Caco-2 (cell line): ENCODE data around the gene PLEKHG5. TPM values are rescaled to one million over a fixed set of nuclear protein-coding genes. Genes with fewer than 3 reads are reported as not detected.

ENCODE experiments used
- BruUV-seq: library from RNA; stranded (reverse); fragments of 400-500 nt; replicated peaks from 2 replicates; lab custom pipeline; 2021; lab: Mats Ljungman, UMichigan
- CTCF ChIA-PET: fragments of 300-600 bp; sonication (Branson Sonifier 250); formaldehyde crosslinking; loops from one replicate; lab custom pipeline; 2022; ENCODE audit warnings: antibody characterized with exemption; lab: Charles Lee
- POLR2A ChIA-PET: fragments of 300-600 bp; sonication (Branson Sonifier 250); formaldehyde crosslinking; loops from one replicate; lab custom pipeline; 2022; ENCODE audit warnings: antibody characterized with exemption; lab: Charles Lee
- DNase-seq, 2 experiments: peaks; one replicate each; pipeline versions ENCODE4 v3.0.0 to v3.0.0-alpha.2; 2020 to 2022
- H3K27me3 ChIP-seq: replicated peaks from 2 replicates; pipeline ENCODE4 v1.6.0; 2011; ENCODE audit warnings: low read length; ENCODE audit not compliant: control insufficient read depth, insufficient read depth
- H3K36me3 ChIP-seq: 2 replicates; pipeline ENCODE4 v1.5.1; 2011; ENCODE audit warnings: low read length; ENCODE audit not compliant: control insufficient read depth, insufficient read depth
- H3K4me1 ChIP-seq: fragments of 250-450 bp; sonication (Bioruptor Pico); 2 replicates; pipeline ENCODE4 v1.5.1; 2020; ENCODE audit warnings: mild to moderate bottlenecking
- H3K4me3 ChIP-seq: 2 replicates; pipeline ENCODE4 v1.5.1; 2011; ENCODE audit warnings: low read depth, mild to moderate bottlenecking, control low read depth, low read length
- H3K9me3 ChIP-seq: fragments of 250-450 bp; sonication (Bioruptor Pico); 2 replicates; pipeline ENCODE4 v1.5.1; 2020; ENCODE audit warnings: mild to moderate bottlenecking, moderate library complexity
- H3K27ac Mint-ChIP-seq: one replicate; pipeline ENCODE4 v1.8.0; 2022; ENCODE audit warnings: mixed read lengths; ENCODE audit not compliant: unreplicated experiment
- H3K27me3 Mint-ChIP-seq: one replicate; pipeline ENCODE4 v1.8.0; 2022; ENCODE audit warnings: mixed read lengths; ENCODE audit not compliant: insufficient read depth, unreplicated experiment
- H3K36me3 Mint-ChIP-seq: one replicate; pipeline ENCODE4 v1.8.0; 2022; ENCODE audit warnings: mild to moderate bottlenecking, mixed read lengths; ENCODE audit not compliant: insufficient read depth, unreplicated experiment
- H3K4me1 Mint-ChIP-seq: one replicate; pipeline ENCODE4 v1.8.0; 2022; ENCODE audit warnings: low read depth, mixed read lengths; ENCODE audit not compliant: unreplicated experiment
- H3K4me3 Mint-ChIP-seq: one replicate; pipeline ENCODE4 v1.8.0; 2022; ENCODE audit warnings: mild to moderate bottlenecking, moderate library complexity, mixed read lengths; ENCODE audit not compliant: unreplicated experiment
- H3K9me3 Mint-ChIP-seq: one replicate; pipeline ENCODE4 v1.8.0; 2022; ENCODE audit warnings: mixed read lengths; ENCODE audit not compliant: unreplicated experiment
- intact Hi-C: fragments of 100-400 bp; cut with micrococcal nuclease; formaldehyde crosslinking; loops from one replicate; pipeline ENCODE4 v1.10.0; 2022; ENCODE audit not compliant: unreplicated experiment
- total RNA-seq: library from RNA; stranded (reverse); gene quantifications from 2 replicates; pipeline ENCODE4 v1.2.3, GENCODE V29; 2022
- TF ChIP-seq, protein P1 (sequence below), 2 experiments: fragments of 200-600 bp in 1 of 2; IDR thresholded peaks; 1 replicate in 1 of 2; 2 replicates in 1 of 2; pipeline versions ENCODE4 v1.5.1 to v1.8.0; 2011 to 2022; ENCODE audit warnings: antibody characterized with exemption in 1 of 2, control low read depth in 1 of 2, inconsistent platforms in 1 of 2, low read depth in 1 of 2, low read length in 1 of 2, mild to moderate bottlenecking in 1 of 2, moderate library complexity in 1 of 2; ENCODE audit not compliant: insufficient read depth in 1 of 2, severe bottlenecking in 1 of 2, unreplicated experiment in 1 of 2

Gene PLEKHG5
- total RNA-seq, 1 experiment from 2014 or later: 12.2 TPM

GRCh38 chr1:6466023-6466422, 25.4 kb downstream of the PLEKHG5 start, which contains the start of gene TNFRSF25:
Gene TNFRSF25, minus strand, starts transcription at chr1:6466173. Its CDS starts 66 bp downstream, at chr1:6466107.
- ChIA-PET POLR2A (no interaction called here), CTCF (no interaction called here)
- no peak within 1 kb of the TSS for H3K4me3 Mint-ChIP-seq
- H3K36me3 Mint-ChIP-seq: peaks cover 7% of the 10 kb centered on the region
- no peaks in the 10 kb centered on the region for H3K4me1 Mint-ChIP-seq
- no peak for DNase-seq
- intact Hi-C loops: no loop called here
- TF ChIP-seq, protein P1, sequence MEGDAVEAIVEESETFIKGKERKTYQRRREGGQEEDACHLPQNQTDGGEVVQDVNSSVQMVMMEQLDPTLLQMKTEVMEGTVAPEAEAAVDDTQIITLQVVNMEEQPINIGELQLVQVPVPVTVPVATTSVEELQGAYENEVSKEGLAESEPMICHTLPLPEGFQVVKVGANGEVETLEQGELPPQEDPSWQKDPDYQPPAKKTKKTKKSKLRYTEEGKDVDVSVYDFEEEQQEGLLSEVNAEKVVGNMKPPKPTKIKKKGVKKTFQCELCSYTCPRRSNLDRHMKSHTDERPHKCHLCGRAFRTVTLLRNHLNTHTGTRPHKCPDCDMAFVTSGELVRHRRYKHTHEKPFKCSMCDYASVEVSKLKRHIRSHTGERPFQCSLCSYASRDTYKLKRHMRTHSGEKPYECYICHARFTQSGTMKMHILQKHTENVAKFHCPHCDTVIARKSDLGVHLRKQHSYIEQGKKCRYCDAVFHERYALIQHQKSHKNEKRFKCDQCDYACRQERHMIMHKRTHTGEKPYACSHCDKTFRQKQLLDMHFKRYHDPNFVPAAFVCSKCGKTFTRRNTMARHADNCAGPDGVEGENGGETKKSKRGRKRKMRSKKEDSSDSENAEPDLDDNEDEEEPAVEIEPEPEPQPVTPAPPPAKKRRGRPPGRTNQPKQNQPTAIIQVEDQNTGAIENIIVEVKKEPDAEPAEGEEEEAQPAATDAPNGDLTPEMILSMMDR (IDR thresholded peaks at IDR 0.05; ENCODE audit: insufficient read depth in 1 of 2, low read depth in 1 of 2, low read length in 1 of 2, severe bottlenecking in 1 of 2, unreplicated experiment in 1 of 2): no peak
- peaks cover 5% of the 10 kb centered on the region for H3K36me3 ChIP-seq
- no peak within 1 kb of the TSS for H3K27ac Mint-ChIP-seq
- no peaks in the 10 kb centered on the region for H3K9me3 ChIP-seq
- H3K9me3 Mint-ChIP-seq: no peaks in the 10 kb centered on the region
- no peak within 1 kb of the TSS for H3K4me3 ChIP-seq
- no peaks in the 10 kb centered on the region for H3K27me3 Mint-ChIP-seq
- BruUV-seq: no TSS peak
- H3K4me1 ChIP-seq: no peaks in the 10 kb centered on the region
- H3K27me3 ChIP-seq: no peaks in the 10 kb centered on the region

GRCh38 chr1:6465461-6466005, 25.9 kb downstream of the PLEKHG5 start:
- Mint-ChIP-seq H3K4me3 (no peak overlapping the region), H3K36me3 (peaks cover 12% of the 10 kb centered on the region), H3K4me1 (no peaks in the 10 kb centered on the region), H3K27ac (no peak overlapping the region), H3K9me3 (no peaks in the 10 kb centered on the region), H3K27me3 (no peaks in the 10 kb centered on the region)
- ChIA-PET POLR2A (no interaction called here), CTCF (no interaction called here)
- no peak overlapping the region for H3K4me3 ChIP-seq
- H3K36me3 ChIP-seq: peaks cover 5% of the 10 kb centered on the region
- no peaks in the 10 kb centered on the region for H3K27me3 ChIP-seq
- no peaks in the 10 kb centered on the region for H3K9me3 ChIP-seq
- TF ChIP-seq, protein P1 (IDR thresholded peaks at IDR 0.05; ENCODE audit: insufficient read depth in 1 of 2, low read depth in 1 of 2, low read length in 1 of 2, severe bottlenecking in 1 of 2, unreplicated experiment in 1 of 2): no peak
- DNase-seq: no peak
- no peaks in the 10 kb centered on the region for H3K4me1 ChIP-seq
- intact Hi-C loops: no loop called here
- BruUV-seq: no TSS peak

DNA sequence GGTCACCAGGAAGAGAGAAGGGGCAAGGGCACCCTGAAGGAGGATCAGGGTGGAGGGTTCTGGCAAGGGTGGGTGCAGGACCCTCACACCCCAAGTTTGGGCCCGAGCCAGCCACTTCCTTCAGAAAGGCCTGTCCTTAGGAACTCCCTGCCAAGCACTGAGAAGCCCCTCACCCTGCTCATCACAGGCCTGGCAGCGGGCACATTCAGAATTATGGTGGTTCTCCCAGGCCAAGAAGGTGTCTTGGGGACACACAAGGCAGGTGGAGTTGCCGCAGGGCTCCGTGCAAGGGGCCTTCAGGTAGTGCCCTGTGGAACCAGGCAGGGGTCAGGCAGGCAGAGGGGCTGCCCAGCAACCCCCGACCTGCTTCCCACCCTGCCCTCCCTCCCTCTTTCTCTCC, 26.6 kb downstream of the PLEKHG5 start:
- H3K4me3 ChIP-seq: no peak overlapping the region
- POLR2A ChIA-PET: no interaction called here
- peaks cover 12% of the 10 kb centered on the region for H3K36me3 Mint-ChIP-seq
- H3K4me1 Mint-ChIP-seq: no peaks in the 10 kb centered on the region
- no peaks in the 10 kb centered on the region for H3K9me3 Mint-ChIP-seq
- H3K4me1 ChIP-seq: no peaks in the 10 kb centered on the region
- H3K27me3 Mint-ChIP-seq: no peaks in the 10 kb centered on the region
- H3K27me3 ChIP-seq: no peaks in the 10 kb centered on the region
- intact Hi-C loops: no loop called here
- H3K27ac Mint-ChIP-seq: no peak overlapping the region
- TF ChIP-seq, protein P1 (IDR thresholded peaks at IDR 0.05; ENCODE audit: insufficient read depth in 1 of 2, low read depth in 1 of 2, low read length in 1 of 2, severe bottlenecking in 1 of 2, unreplicated experiment in 1 of 2): no peak
- H3K9me3 ChIP-seq: no peaks in the 10 kb centered on the region
- H3K36me3 ChIP-seq: peaks cover 5% of the 10 kb centered on the region
- BruUV-seq: no TSS peak
- DNase-seq: no peak
- no peak overlapping the region for H3K4me3 Mint-ChIP-seq
- CTCF ChIA-PET: no interaction called here
